LNCAP (cell line): ENCODE results near the gene NRG2.

ENCODE experiments used
- CTCF ChIP-seq: fragments of 450-650 bp; IDR thresholded peaks from 2 replicates; pipeline ENCODE4 v1.5.1; 2017; ENCODE audit warnings: mild to moderate bottlenecking

The NRG2 gene

GRCh38 chr5:139825690-139826089 is 217.4 kb downstream of the NRG2 start:
- no peak for TF ChIP-seq CTCF

GRCh38 chr5:139823757-139824355 is 219.2 kb downstream of the NRG2 start:
- no peak for TF ChIP-seq CTCF

- no peak for TF ChIP-seq CTCF
Observed at GRCh38 chr5:139822553-139823425, 220.3 kb downstream of the NRG2 start.

- TF ChIP-seq CTCF: no peak
Observed at GRCh38 chr5:139821806-139822552, 221.1 kb downstream of the NRG2 start.

- no peak for TF ChIP-seq CTCF
Observed at GRCh38 chr5:139820606-139821005, 222.5 kb downstream of the NRG2 start.

- TF ChIP-seq CTCF: no peak
Observed at GRCh38 chr5:139820130-139820529, 223.0 kb downstream of the NRG2 start.

GRCh38 chr5:139817970-139818369 is 225.1 kb downstream of the NRG2 start:
- TF ChIP-seq CTCF: no peak
